Retina (tissue), 1 donor: ENCODE results near the gene STK25.

ENCODE experiments used
- DNase-seq: peaks from one replicate; pipeline ENCODE4 v3.0.0-alpha.2; 2016

The STK25 gene

DNA sequence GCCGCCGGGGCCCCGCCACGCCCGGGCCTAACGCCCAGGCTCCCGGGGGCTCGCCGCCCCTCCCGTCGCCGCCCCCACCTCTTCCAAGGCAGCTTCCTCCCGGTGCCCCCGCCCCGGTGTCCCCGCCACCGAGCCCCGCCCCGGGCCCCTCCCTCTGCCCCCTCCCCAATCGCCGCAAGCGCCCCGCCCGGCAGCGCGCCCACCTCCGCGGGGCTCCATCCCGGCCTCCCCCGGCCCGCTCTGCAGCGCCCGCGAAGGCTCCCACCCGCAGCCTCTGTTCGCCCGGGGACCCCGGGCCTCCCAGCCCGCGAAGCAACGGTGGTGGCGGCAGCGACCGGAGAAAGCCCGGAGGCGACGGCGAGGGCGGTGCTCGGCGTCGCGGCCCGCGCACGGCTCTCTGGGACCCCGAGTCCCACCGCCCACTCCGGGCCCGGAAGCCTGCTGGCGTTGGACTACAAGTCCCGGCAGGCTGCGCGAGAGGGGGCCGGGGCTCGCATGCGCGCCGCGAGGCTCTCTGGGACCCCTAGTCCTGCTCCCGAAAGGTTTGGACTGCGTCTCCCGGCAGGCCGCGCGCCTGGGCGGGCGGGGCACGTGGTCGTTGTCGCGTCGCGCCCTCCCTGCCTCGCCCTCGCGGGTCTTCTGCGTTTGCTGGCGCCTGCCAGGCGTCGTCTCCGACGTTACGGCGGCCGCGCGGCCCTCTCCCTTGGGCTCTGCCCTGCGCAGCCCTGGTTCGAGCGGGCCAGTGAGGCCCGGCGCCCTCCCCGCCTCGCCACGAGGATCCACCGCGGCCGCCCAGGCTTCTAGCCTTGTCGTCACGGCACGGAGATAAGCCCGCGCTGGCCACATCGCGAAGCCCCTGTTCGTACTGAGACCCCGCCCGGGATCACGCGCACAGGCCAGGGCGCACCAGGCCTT, at the start of gene STK25:
Gene STK25 (minus strand): TSS at position 345 of the 915 bp plus-strand sequence. CDS start 549 bp downstream, outside the sequence.
- peak; percentile 98 for DNase-seq

GRCh38 chr2:241556746-241557145, 48.4 kb upstream of the STK25 start:
- DNase-seq, result no peak

DNA sequence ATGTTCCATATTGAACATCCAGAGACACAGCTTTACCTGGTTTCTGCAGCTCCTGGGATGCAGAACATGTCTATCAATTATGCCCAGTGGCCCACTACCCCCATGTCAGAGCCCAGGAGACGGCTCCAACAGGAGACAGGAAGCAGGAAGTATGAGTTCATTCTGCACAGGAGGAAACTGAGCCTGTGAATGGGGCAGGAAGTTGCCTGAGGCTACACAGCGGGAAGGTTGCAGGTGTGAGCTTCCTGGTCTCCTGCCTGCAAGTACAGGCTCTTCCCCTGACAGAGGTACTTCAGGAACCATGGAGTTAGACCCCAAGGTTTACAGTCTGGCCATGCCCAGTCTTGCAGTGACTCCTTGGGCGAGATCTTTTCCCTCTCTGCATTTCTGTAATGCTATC, 47.3 kb upstream of the STK25 start:
- DNase-seq, result no peak

DNA sequence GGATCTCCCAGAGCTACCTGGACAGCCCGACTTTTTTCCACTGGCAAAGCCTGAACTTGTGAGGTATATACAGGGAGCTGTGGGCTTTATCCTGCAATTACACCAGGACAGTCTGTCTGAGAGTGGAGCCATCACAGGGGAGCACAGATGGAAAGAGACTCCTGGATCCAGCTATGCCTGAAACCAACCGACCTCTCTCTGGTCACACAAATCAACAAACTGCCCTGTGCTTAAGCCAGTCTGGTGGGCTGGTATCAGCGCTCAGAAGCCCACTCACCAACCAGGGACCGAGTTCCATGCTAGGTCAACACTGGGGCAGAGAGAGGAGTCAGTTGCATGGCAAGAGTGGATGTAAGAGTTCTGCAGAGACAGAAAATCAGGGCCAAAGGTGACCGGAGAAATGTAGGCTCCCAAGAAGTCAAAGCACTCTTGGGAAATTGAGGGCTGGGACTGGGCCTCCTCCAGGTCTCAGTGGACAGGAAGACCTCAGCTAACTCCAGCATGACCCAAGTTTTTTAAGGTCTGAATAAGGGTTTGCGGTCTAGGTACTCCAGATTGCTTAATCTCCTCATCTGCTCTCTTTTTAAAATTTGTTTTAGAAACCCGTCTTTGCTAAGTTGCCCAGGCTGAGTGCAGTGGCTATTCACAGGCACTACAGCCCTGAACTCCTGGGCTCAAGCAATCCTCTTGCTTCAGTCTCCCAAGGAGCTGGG, 46.4 kb upstream of the STK25 start:
- DNase-seq, result no peak

DNA sequence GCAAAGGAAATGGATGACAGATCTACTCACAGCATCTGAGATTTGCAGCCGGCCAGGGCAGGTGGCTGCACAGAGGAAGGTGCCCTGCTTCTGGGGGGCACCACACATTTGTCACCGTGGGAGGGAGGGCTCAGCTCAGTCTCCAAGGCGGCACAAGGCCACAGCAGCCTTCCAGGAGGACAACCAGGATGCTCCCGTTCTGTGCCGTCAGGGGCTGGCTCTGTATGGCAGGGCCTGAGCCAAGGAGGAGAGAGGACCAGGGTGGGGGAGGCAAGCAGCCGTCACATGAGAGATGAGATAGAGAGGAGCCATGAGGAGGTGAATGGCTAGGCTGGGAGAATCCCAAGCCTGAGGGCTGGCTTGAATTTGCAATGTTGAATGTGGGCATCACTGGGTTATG, 45.6 kb upstream of the STK25 start:
- no peak for DNase-seq

DNA sequence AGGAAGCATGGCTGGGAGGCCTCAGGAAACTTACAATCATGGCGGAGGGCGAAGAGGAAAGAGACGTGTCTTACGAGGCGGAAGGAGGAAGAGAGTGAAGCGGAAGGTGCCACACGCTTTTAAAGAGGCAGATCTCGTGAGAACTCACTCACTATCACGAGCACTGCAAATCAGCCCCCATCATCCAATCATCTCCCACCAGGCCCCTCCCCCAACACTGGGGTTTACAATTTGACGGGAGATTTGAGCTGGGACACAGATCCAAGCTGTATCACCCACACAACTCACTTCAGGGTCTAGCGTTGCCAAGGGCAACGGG, 45.1 kb upstream of the STK25 start:
- DNase-seq, result no peak

DNA sequence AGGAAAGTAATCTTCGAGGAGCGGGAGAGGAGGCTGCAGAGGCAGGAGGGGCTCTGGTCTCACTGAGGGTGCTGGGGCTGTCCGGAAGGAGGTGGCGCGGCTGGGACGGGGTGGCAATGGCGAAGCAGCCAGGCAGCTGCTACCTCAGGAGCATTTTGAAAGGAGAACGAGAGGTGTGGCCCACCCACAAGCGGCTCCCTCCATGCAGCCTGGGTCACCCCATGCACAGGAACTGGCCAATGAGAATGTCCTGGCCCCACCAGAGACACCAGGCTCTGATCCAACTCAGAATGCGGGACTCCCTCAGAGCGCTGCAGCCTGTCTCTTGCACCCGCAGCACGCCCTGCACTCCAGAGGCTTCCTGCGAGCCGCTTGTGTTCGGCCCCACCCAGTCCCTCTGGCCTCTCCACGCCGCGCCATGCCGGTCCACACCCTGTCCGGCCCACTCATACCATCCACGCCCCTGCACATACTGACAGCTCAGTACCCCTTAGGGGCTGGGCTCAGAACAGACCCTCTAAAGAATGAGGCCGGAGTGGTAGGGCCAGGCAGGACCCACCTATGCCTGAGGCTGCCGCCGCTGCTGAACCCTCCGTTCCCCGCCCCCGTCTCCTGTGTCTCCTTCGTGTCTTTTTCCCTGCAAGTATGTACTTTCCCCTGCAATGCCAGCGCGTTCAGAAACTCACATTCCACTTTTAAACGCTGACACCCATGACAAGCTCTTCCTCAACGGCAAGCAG, 43.8 kb upstream of the STK25 start:
- DNase-seq, result no peak

GRCh38 chr2:241551599-241551997, 43.2 kb upstream of the STK25 start:
- DNase-seq, result no peak

- no peak for DNase-seq
Observed at GRCh38 chr2:241550616-241551580, 42.5 kb upstream of the STK25 start.

GRCh38 chr2:241548451-241548835, 40.1 kb upstream of the STK25 start:
- DNase-seq, result no peak

GRCh38 chr2:241547781-241548450, 39.5 kb upstream of the STK25 start:
- no peak for DNase-seq

GRCh38 chr2:241546771-241547498, 38.6 kb upstream of the STK25 start:
- DNase-seq, result peak; percentile 61

GRCh38 chr2:241545523-241546473, 37.4 kb upstream of the STK25 start:
- DNase-seq, result no peak

DNA sequence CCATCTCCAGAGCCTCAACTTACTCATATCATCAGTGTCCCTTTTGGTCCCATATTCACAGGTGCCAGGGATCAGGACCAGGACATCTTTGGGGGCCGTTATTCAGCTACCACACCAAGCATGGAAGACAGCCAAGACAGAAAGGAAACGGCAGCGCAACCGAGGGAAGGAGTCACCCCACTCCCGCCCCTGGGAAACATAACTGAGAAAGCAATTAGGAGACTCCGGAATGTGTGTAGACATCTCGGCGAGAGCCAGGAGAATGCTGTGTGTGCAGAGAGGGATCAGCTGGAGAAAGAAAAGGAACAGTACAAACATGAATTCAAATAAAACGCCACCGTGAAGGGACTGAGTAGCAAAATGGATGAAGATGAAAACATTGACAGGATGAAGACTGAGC, 36.7 kb upstream of the STK25 start:
- no peak for DNase-seq

- DNase-seq, result no peak
Observed at GRCh38 chr2:241542278-241542605, 33.9 kb upstream of the STK25 start.

DNA sequence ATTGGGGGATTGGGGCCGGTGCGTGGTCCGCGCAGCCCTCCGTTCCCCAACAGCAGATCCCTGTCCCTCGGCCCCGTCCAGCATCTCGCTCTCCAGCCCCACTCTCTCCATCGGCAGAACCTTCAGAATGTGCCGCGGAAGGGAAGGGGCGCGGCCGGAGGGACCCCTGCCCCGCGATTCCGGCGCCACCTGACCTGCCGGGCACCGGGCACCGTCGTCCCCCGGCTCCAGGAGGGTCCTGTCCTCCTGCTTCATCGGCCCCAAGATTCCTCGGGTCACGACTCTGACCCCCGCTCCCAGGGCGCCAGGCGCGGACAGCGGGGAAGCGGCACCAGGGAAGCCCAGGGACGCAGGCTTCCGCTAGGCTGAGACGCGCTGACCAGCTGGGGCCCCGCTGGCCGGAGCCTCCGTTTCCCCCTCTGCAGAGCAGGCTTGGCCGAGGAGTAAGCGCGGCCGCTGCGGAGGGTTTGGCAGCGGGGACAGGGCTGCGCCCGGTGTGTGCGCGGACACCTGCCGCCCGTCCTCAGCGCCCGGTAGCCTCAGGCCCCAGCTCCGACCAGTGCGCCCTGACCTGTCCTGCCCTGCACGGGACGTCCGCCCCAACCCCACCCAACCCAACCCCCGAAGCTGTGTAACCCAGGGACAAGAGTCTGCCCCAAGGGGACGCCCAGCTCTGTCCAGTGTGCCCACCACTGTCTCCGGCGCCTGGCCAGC, 33.3 kb upstream of the STK25 start:
- DNase-seq, result peak; percentile 60

DNA sequence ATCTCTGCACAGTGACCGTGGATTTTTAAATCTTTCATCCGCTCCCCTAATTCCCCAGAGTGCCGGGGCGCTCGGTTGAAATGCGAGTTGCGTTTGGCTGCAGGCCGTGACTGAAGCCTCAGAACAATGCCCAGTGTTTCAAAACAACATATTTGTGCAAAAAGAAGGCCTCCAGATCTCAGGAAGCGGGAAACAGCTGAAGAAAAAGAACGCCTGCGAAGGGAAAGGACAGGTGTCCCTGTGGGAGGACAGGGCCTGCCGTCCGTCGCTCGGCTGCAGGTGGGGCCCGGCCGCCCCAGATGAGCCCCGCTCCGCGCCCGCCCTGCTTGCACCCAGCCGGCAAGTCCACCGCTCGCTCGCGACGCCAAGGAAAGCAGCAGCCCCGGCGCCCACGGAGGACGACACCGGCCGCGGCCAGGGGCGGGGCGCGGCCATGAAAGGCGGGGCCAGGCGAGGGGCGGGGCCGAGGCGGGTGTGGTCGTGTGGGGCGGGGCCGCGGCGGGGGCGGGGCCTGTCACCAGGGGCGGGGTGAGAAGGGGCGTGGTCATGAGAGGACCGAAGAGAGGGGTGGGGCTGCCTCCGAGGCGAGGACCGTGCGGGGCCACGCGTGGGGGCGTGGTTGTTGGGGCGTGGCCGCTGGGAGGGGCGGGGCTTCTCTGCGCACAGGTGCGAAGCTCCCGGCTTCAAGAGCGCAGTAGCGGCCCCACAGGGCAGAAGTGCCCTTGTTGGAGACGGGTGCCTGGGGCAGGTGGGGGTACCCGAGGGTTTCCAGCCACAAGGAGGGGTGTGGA, 32.6 kb upstream of the STK25 start:
- peak; percentile 65 for DNase-seq

DNA sequence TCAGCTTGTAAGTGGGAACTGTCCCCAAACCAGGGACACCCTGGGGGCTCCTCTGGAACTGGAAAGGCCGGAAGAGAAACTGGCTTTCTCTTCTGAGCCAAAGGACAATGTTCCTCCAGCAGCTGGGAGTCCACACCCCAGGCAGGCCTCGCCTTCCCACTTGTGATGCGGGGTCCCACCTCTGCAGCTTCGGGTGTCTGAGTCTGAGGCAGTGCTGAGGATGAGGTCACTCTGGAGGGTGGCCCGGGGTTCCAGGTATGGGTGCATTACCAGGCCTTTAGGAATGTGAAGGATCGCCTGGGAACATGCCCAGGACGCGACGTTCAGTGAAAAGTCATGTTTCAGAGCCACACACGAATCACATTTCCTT, 32.0 kb upstream of the STK25 start:
- DNase-seq, result no peak
